Fibroblast of the aortic adventitia (primary cell): ENCODE measurements around the gene TPSAB1. TPM values are rescaled to one million over a fixed set of nuclear protein-coding genes. Genes with fewer than 3 reads are reported as not detected.

ENCODE experiments used
- DNase-seq: peaks from one replicate; pipeline ENCODE4 v3.0.0-alpha.2; 2010; ENCODE audit warnings: low read depth
- H3K4me3 ChIP-seq: 2 replicates; pipeline ENCODE4 v1.5.1; 2011; ENCODE audit warnings: low read depth, mild to moderate bottlenecking, control low read depth, low read length, moderate library complexity
- total RNA-seq: library from RNA; depleted of rRNA; stranded (reverse); fragments of >200 nt; gene quantifications from 2 replicates; pipeline ENCODE4 v1.2.3, GENCODE V29; 2012; ENCODE audit warnings: low replicate concordance
- TF ChIP-seq, protein P1 (sequence below): IDR thresholded peaks from 2 replicates; pipeline ENCODE4 v1.5.1; 2011; ENCODE audit warnings: mild to moderate bottlenecking, low read length, control low read depth, inconsistent platforms; ENCODE audit not compliant: insufficient read depth

The TPSAB1 gene
- total RNA-seq, 1 donor, result not detected

- H3K4me3 ChIP-seq, result no peak overlapping the region
- DNase-seq, result no peak
- TF ChIP-seq, protein P1, sequence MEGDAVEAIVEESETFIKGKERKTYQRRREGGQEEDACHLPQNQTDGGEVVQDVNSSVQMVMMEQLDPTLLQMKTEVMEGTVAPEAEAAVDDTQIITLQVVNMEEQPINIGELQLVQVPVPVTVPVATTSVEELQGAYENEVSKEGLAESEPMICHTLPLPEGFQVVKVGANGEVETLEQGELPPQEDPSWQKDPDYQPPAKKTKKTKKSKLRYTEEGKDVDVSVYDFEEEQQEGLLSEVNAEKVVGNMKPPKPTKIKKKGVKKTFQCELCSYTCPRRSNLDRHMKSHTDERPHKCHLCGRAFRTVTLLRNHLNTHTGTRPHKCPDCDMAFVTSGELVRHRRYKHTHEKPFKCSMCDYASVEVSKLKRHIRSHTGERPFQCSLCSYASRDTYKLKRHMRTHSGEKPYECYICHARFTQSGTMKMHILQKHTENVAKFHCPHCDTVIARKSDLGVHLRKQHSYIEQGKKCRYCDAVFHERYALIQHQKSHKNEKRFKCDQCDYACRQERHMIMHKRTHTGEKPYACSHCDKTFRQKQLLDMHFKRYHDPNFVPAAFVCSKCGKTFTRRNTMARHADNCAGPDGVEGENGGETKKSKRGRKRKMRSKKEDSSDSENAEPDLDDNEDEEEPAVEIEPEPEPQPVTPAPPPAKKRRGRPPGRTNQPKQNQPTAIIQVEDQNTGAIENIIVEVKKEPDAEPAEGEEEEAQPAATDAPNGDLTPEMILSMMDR, result no peak
Measured at GRCh38 chr16:1216296-1216619, 24.2 kb upstream of the TPSAB1 start.

- TF ChIP-seq, protein P1, result no peak
Measured at GRCh38 chr16:1216681-1217400, 23.7 kb upstream of the TPSAB1 start.

DNA sequence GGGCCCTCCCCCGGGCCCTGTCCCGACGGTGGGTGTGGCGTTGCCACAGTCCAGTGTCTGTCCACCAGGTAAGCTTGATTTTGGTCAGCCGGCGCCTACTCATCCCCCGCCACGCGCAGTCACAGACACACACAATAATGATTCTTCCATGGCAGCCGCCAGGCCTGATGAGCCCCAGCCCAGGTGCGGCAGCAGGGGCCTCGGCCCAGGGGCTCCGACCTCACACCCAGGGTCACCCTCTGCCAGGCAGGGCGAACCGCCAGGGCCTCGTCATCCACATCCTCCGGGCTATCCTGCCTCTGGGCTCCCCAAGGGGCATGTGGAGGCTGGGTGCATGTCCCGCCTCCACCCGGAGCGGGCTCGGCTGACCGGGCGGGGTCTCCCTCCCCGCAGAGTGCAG is 23.0 kb upstream of the TPSAB1 start:
- no peak for DNase-seq
- TF ChIP-seq, protein P1, result no peak
- H3K4me3 ChIP-seq, result no peak overlapping the region

More at GRCh38 chr16:1216681-1217400, 23.7 kb upstream of the TPSAB1 start:
- H3K4me3 ChIP-seq, result no peak overlapping the region
- DNase-seq, result no peak

DNA sequence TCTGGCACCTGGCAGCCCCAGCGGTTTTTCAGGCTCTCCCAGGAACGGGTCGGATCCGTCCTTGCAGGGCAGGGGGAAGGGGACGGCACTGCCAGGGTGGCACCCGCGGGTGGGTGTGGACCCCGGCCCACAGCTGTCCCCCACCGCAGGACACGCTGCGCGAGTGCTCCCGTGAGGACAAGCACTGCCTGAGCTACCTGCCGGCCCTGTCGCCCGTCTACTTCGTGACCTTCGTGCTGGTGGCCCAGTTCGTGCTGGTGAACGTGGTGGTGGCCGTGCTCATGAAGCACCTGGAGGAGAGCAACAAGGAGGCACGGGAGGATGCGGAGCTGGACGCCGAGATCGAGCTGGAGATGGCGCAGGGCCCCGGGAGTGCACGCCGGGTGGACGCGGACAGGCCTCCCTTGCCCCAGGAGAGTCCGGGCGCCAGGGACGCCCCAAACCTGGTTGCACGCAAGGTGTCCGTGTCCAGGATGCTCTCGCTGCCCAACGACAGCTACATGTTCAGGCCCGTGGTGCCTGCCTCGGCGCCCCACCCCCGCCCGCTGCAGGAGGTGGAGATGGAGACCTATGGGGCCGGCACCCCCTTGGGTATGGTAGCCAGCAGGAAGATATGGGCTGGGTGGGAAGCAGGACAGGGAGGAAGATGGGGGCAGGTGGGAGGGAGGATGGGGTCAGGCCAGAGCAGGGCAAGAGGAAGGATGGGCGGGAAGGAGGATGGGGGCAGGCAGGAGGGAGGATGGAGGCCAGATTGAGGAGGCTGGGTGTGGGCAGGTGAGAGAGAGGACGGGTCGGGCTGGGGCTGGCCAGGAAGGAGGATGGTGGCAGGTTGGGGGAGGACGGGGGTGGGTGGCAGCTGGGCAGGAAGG is 22.2 kb upstream of the TPSAB1 start:
- no peak for DNase-seq
- TF ChIP-seq, protein P1, result no peak
- H3K4me3 ChIP-seq, result no peak overlapping the region

- no peak overlapping the region for H3K4me3 ChIP-seq
- no peak for DNase-seq
- TF ChIP-seq, protein P1, result no peak
Measured at GRCh38 chr16:1218930-1219611, 21.4 kb upstream of the TPSAB1 start.

- no peak overlapping the region for H3K4me3 ChIP-seq
- TF ChIP-seq, protein P1, result no peak
- no peak for DNase-seq
Measured at GRCh38 chr16:1220098-1220728, 20.3 kb upstream of the TPSAB1 start.
